CD4-positive, alpha-beta T cell treated with Interleukin-17A for 1 hour (primary cell): ENCODE data around the gene POMGNT2.

ENCODE experiments used
- DNase-seq: peaks from one replicate; pipeline ENCODE4 v3.0.0-alpha.2; 2020

The POMGNT2 gene

DNA sequence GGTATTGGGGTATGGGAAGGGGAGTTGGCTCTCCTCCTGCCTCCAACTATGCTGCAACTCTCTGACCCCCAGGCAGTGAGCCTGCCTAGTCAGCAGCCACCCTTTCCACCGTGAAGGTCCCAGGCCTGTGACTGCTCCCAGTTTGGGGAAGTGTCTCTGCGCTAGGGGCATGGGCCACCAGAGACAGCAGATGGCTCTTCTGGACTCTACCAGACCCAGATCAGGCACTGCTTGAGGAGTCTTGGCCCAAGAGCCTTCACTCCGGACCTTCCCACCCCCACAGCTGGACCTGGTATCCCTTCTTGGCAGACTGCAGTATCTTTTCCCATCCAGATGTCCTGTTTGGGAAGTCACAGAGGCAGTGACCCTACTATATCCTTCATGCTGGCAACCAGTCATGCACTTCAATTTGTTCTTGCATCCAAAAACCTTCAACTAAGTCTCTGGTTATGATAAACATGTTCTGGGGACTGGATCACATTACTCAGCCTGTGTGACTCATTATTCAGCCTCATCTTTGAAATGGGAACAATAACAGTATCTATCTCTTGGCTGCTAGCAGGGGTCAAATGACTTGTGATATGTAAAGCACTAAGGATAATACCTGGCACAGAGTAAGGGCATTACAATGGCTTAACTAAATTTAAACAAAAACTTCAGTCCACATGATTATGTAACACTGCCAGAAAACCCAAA lies 62.7 kb downstream of the POMGNT2 start:
- no peak for DNase-seq

DNA sequence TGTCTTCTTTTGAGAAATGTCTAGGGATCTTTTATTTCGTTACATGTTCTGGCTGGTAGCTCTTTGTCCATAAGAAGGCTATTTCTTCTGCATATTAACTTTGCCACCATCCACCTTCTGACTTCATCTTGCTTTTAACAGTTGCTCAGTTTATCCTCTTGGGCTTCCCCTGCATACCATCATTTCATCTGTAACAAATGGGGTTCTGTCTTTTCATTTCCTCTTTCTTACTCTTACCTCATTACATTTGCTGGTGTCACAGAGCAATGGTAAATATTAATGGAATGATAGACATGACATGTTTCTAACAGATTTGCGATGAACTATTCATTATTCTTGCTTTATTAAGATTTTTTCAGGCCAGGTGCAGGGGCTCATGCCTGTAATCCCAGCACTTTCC lies 64.4 kb downstream of the POMGNT2 start:
- DNase-seq = no peak

DNA sequence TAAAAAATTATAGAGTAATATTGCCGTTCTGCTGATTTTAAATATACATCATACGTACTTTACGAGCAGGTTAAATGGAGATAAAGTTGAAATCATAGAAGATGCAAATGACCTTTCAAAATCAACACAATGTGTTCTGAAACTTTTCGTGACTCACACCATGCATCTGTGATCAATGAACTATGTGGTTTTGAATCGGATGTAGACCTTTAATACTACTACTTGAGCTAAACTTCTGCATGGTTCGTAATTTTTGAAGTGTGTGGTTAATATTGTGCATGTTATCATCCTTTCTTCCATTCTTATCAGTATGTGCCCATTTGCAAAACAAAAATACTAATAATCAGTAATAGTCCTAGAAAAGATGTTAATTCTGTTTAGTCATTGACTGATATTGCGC lies 67.9 kb downstream of the POMGNT2 start:
- DNase-seq = peak; percentile 10

DNA sequence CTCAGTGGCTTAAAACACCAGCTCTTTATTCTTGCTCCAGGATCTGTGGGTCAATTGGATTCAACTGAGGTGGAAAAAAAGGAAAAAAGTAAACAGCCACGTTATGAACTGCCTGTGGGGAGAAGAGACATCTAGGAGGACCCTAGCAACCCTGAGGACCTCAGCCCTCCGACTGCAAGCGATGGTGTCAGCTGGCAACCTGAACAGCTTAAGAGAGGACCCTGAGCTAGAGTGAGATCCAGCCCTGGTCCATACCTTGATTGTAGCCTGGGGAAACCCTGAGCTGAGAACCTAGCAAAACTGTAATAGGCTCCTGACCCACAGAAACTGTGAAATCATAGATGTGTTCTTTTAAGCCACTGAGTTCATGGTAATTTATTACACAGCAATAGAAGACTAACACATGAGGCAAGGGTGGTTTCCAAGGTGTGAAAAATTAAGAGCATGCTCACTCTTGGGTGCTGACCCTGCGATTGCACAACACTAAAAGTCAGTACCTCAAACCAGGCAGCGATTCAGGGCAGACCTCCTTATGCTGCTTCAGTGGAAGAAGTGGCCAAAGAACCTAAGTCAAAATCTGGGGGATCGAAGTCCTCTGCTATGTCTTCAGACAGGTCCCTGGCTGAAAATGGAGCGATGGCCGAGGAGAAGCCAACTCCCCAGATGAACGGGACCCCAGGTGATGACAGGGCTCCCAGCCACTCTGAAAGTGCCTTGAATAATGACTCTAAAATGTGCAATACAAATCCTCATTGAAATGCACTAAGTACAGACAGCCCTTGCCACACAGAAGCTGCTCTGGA lies 69.1 kb downstream of the POMGNT2 start:
- DNase-seq = peak; percentile 36

DNA sequence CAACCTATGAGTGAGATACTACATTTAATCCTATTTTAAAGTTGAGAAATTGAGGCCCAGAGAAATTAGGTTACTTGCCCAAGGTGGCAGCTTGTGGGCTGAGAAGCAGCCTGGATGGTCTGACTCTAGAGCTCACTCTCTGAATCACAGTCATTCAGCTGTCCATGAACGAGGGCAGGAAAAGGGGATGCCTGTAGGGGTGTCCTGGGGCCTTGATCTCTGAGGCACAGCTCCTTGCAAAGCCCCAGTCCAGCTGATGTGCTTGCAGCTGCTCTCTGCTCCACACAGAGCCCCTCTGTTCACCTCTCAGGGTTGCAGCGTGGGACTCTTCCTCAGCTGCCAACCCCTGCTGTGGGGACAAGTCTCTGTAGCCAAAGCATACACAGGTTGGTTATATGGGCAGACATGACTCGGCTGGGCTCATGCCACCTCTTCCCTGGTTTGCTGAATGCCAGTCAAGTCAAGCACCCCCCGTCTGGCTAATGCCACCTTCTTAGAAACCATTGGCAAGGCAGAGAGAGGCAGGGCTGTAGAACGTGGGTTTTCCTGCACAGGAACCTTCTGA lies 70.0 kb downstream of the POMGNT2 start:
- DNase-seq = no peak

DNA sequence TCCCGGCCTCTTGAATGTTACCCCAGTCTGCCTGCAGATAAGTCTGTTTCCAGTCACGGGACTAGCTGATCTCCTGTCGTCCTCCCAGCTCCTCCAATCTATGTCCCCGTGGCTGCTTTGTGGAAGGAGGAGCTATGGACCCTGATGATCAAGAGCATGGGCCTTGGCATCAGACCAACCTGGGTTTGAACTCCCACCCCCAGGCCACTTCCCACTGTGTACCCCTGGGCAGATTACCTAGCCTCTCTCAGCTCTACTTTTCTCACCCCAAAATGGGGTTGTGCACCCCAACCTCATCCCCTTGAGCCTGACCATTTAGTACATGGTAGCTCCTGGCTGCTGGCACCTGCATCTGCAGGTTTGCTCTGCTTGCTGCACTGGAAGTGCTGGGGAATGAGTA lies 71.0 kb downstream of the POMGNT2 start:
- no peak for DNase-seq

DNA sequence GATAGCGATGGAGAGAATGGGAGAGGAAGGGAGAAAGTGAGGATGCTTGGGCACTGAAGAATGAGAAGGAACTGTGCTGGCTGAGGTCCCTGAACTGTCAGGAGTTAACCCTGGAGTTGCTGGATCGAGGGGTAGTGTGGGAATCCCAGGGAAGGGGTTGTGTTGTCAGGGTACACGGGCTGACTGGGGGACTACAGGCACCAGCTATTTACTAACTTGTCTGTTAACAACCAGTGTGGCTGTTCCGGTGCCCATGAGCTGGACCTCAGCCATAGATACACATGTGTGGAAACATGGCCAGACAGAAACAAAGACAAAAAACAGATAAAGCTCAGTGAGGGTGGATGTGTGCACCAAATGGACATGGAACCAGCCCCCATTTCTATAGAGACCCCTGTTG lies 71.7 kb downstream of the POMGNT2 start:
- no peak for DNase-seq

DNA sequence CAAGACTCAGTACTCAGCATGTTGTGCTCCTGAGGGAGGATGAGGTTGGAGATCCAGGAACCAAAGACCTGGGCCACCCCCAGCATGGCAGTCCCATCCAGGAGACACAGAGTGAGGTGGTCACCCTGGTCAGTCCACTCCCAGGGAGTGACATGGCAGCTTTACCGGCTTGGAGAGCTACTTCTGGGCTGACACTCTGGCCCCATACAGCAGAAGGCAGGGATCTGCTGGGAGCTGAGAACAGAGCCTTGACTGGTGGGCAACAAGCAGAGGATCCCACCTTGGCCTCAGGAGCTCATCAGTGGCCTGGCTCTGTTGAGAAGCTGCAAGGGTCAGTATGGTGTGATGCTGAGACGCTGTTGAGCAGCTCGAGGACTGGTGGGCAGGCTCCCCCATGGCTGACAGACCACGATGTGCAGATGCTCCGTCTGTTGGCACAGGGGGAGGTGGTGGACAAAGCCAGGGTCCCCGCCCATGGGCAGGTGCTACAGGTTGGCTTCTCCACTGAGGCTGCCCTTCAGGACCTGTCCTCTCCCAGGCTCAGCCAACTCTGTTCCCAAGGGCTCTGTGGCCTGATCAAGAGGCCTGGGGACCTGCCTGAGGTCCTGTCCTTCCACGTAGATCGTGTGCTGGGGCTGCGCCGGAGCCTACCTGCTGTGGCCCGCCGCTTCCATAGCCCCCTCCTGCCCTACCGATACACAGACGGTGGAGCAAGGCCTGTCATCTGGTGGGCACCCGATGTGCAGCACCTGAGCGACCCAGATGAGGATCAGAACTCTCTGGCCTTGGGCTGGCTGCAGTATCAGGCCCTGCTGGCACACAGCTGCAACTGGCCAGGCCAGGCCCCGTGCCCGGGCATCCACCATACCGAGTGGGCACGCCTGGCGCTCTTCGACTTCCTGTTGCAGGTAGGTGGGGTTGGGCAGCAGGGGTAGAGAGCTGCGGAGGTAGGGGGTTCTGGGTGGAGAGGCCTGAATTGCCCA lies 72.9 kb downstream of the POMGNT2 start:
- no peak for DNase-seq

DNA sequence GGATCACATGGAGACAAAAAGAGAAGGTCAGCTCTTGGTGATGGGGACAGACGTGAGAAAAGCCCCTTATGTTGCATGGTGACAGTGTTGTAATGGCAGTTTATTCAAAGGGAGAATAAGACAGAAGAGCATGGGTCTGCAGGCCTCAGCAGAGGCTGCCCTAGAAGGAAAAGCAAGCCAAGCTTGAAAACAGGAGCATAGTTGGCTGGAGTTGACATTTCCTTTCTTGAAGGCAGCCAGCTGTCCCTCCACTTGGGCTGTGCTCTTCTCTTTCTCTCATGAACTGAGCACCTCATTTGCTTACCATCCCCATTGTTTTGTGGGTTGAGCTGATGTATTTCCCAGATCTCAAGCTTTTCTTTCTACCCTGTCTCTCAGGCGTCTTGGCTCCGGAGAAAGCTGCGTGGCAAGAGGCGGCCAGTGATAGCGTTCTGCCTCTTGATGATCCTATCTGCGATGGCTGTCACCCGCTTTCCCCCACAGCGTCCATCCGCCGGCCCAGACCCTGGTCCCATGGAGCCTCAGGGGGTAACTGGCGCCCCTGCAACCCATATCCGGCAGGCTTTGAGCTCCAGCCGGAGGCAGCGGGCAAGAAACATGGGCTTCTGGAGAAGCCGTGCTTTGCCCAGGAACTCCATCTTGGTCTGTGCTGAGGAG lies 73.9 kb downstream of the POMGNT2 start:
- no peak for DNase-seq

DNA sequence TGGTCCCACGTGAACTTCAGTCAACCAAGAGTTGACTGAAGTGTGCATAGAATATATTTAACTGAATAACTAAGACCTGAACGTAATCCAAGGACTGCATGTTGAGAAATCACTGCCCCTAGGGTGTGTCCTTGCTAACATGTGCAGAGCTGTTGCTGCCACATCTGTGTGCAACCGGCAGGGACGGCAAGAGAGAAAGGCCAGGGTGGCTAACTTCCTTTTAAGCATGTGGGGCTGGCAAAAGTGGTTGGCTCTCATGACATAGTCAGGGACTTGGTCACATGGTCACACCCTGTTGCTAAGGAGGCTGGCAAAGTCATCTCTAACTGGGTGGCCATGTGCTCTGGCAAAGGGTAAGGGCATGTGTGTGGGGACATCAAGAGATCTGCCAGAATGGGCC lies 74.4 kb downstream of the POMGNT2 start:
- no peak for DNase-seq

DNA sequence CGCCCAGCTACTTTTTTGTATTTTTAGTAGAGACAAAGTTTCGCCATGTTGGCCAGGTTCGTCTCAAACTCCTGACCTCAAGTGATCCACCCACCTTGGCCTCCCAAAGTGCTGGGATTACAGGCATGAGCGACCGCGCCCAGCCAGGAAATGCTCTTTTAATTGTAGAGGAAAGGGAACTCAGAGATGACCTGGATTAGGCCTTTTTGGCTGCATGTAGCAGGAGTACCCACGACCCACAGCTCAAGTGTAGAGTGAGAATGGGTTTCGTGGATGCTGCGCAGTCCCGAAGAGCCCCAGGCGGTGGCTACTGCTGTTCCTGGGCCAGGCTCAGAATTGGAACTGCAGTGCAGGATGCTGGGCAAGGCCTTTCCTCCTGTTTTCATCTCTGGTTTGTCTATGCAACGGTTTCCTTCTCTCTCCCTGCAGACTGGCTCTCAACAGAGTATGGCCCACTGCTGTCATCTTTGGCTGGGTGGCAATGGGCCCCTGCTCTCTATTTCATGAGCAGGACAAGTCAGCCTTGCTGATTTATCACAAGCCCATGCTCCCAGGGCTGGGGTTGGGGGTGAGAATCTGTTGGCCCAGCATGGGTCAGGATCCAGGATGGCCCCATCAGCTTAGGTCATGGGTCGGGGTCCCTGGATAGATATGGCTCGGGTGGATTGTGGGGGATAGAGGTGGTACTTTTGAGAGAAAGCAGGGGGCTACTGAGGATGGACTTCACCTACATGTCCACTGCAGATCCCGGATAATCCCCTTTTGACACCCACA lies 75.5 kb downstream of the POMGNT2 start:
- no peak for DNase-seq
